ENCODE data around the gene DCC. TPM values are rescaled to one million over a fixed set of nuclear protein-coding genes. Genes with fewer than 3 reads are reported as not detected.

DCC gene, protein sequence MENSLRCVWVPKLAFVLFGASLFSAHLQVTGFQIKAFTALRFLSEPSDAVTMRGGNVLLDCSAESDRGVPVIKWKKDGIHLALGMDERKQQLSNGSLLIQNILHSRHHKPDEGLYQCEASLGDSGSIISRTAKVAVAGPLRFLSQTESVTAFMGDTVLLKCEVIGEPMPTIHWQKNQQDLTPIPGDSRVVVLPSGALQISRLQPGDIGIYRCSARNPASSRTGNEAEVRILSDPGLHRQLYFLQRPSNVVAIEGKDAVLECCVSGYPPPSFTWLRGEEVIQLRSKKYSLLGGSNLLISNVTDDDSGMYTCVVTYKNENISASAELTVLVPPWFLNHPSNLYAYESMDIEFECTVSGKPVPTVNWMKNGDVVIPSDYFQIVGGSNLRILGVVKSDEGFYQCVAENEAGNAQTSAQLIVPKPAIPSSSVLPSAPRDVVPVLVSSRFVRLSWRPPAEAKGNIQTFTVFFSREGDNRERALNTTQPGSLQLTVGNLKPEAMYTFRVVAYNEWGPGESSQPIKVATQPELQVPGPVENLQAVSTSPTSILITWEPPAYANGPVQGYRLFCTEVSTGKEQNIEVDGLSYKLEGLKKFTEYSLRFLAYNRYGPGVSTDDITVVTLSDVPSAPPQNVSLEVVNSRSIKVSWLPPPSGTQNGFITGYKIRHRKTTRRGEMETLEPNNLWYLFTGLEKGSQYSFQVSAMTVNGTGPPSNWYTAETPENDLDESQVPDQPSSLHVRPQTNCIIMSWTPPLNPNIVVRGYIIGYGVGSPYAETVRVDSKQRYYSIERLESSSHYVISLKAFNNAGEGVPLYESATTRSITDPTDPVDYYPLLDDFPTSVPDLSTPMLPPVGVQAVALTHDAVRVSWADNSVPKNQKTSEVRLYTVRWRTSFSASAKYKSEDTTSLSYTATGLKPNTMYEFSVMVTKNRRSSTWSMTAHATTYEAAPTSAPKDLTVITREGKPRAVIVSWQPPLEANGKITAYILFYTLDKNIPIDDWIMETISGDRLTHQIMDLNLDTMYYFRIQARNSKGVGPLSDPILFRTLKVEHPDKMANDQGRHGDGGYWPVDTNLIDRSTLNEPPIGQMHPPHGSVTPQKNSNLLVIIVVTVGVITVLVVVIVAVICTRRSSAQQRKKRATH (N-terminal part only)
- polyA plus RNA-seq (ENCODE audit: insufficient read length in 10 of 10) = 1 to 10 TPM in 1 of 10 donors, under 1 TPM in 9; 0.03 to 1.6 (median 0.21) TPM
- long read RNA-seq, donor 1 = 0 reads
- long read RNA-seq, donor 2 = 0 reads
- long read RNA-seq, donor 3 = 0 reads
- long read RNA-seq, donor 4 = 0 reads
- long read RNA-seq, donor 5 = 0 reads
- long read RNA-seq, donor 6 = 0 reads
- long read RNA-seq, donor 7 = 0 reads
- long read RNA-seq, donor 8 = 0 reads
- long read RNA-seq, donor 9 = 0 reads

GRCh38 chr18:52339891-52340371 lies at the start of gene DCC:
DCC (plus strand) TSS chr18:52340197; CDS start chr18:52340788, 591 bp downstream.
- DNase-seq = peak in 2 of 3 donors; percentile 24 to 58

- DNase-seq = no peak
These were observed 29.3 kb upstream of the DCC start for GRCh38 chr18:52310651-52311050.

GRCh38 chr18:52311331-52311730 lies 28.7 kb upstream of the DCC start:
- no peak for DNase-seq

DNA sequence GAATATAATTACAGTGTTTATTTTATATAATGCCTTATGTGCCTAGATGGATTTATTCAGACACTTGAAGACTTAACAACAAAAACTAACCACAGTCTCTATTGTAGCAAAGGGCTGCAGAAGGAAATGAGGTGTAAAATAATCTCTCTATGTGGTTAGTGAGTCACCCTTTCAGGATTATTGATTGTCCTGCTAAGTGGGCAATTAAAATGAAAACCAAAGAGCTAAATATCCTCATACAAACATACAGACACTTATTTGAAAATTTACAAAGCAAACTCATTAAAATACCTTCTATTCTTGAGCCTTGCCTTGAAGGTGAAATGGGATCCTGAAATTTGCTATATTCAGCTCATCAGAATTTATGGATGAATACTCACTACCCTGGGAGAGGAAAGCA lies 27.7 kb upstream of the DCC start:
- no peak for DNase-seq

DNA sequence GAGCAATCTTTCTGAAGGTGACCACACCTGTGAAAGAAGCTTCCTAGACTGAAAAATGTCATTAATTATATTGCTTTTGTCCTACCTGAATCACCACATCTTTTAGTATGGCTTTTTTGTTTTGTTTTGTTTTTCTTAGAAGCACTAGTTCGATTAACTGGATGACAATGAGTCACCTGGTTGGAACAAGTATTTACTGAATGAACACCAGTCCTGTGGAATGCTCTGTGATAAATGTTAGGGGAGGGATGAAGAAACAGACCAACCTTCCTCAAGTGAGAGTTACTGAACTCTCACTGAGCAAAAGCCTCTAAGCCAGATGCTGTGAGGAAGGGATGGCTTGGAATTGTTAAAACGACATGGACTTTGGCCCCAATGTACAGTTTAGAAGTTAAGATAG lies 26.8 kb upstream of the DCC start:
- no peak for DNase-seq

DNA sequence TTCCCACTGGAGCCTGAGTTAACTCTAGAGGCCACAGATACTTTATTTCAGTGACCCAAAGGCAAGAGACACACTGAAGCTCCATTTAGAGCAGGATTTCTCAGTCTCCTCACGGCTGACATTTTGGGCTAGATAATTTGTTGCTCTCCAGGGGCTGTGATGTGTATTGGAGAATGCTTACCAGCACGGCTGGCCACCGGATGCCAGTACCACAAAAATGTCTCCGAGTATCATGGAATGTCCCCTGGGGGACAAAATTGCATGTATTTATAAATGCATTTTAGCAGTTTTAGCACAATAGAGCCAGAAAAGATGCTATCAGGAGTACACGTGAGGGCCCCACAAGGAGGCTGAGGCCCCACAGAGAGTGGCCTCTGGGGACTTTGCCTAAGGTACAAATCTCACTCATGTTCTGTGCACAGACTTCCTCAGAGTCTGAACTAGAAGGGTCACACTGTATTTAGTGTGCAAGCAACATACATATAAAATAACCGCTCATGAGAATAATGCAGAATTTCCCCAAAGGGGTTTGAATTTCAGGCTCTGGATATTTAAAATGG lies 20.5 kb upstream of the DCC start:
- DNase-seq = peak in 1 of 3 donors; percentile 33

GRCh38 chr18:52322307-52322706 lies 17.7 kb upstream of the DCC start:
- no peak for DNase-seq

GRCh38 chr18:52323802-52324201 lies 16.2 kb upstream of the DCC start:
- DNase-seq = no peak

DNA sequence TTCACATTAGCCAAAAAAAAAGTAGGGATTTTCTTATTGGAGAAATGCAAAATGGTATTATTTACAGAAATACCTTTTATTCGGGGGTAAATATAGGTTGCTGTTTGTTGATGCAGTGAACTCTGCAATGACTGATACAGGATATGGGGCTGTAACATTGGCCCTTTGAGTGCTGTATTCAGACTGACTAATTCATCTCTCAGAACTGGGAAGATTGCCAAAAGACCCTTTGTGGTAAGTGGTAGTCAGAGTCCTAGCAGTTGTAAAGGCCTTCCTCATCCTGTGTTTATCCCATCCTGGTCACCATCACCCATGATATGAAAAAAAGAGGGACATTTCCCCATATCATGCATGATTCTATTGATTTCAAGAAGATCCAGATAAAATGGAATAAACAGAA lies 14.0 kb upstream of the DCC start:
- DNase-seq = peak in 1 of 3 donors; percentile 52

DNA sequence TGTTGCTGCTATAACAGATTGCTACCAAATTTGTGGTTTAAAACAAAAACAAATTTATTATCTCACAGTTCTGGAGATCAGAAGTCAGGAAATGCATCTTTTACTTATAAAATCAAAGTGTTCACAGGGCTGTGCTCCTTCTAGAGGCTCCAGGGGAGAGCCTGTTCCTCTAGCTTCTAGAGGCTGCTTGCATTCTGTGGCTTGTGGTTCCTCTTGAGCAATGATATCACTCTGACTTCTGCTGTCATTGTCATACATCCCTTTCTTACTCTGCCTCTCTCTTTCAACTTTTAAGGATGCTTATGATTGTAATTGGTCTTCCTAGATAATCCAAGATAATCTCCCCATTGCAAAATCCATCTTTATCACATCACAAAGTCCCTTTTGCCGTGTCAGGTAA lies 6.1 kb upstream of the DCC start:
- DNase-seq = no peak

GRCh38 chr18:52334307-52334706 lies 5.7 kb upstream of the DCC start:
- no peak for DNase-seq

DNA sequence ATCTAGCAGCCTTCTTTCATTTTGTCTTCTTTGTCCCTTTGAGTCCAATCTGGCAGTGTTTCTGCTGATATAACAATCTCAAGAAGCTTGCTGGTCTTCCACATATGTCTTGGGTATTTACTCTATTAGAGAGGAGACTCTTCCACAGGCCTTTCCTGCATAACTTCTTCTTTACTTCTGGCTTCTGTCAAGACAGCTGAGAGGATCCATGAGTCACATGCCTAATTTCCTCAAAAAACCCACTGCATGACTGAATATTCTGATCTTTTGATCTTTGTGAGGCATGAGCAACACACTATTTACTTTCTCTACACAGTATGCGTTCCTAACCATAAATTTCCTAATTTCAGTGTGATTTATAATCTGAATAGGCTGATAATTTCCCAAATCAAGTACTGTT lies 5.1 kb upstream of the DCC start:
- peak in 1 of 3 donors; percentile 45 for DNase-seq

- DNase-seq = no peak
These were observed 2.7 kb upstream of the DCC start for GRCh38 chr18:52337276-52337675.

GRCh38 chr18:52340406-52341102 lies 557 bp downstream of the DCC start:
- no peak for DNase-seq

GRCh38 chr18:52341103-52341432 lies 1.1 kb downstream of the DCC start:
- DNase-seq = no peak

- DNase-seq = peak in 2 of 3 donors; percentile 13 to 47
These were observed 1.8 kb downstream of the DCC start for GRCh38 chr18:52341608-52342381.

GRCh38 chr18:52342456-52342855 lies 2.5 kb downstream of the DCC start:
- DNase-seq = no peak

DNA sequence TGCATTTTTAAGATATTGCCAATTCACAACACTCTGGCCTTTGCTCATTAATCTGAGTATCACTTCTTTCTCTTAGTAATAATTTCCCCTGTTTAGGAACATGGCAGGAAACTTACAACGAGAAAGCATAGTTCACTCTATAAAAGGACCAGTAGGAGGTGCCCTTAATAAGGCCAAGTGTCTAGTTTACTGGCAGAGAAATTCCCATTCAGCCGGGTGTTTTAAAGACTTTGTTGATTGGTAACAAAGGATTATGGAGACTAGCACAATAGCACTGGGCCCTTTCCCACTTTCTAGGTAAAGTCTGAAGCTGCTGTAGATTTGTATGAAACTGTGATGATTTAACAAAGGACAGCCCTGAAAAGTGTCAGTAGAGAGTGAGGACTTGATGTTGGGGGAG lies 3.1 kb downstream of the DCC start:
- no peak for DNase-seq

DNA sequence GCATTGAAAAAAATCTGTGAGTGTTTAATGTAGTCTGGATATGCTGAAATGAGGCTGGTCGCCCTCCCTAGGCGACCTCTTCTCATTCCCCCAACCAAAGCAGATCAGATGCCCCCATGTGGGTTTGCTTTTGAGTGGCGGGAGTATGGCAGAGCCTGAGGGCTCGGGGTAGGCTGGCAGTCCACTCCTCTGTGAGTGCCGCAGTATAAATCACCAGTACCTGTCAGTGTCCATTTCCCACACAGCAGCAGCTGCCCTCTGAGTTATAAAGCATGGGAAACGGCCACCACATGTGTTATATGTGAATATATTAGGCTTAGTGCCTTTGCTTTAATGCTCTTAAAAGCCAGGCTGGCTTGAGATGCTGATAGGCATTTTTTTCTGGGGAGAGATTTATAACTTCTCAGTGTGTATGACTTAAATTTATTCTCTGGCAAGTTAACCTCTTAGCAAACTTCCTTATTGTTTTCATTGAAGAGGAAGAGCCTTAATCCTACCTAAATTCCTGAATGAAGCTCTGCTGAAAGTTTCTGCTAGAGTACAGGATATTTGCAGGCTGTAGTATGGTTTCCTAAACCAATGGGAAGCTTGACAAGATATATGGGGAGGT lies 3.8 kb downstream of the DCC start:
- DNase-seq = no peak

GRCh38 chr18:52344881-52345280 lies 4.9 kb downstream of the DCC start:
- DNase-seq = no peak

All from muscle of back (tissue), 13 donors.